SH-SY5Y (cell line): Measurements from ENCODE around the gene UNKL.

Experiments used
- GATA2 ChIP-seq: IDR thresholded peaks from 2 replicates; pipeline ENCODE4 v1.6.1; 2011; ENCODE audit warnings: mild to moderate bottlenecking, low read depth, low read length
- GATA3 ChIP-seq: IDR thresholded peaks from 2 replicates; pipeline ENCODE4 v1.6.1; 2011; ENCODE audit warnings: low read depth, mild to moderate bottlenecking, low read length, moderate library complexity

GRCh38 chr16:1338119-1338730 lies 76.3 kb downstream of the UNKL start:
- no peak for TF ChIP-seq GATA2
- TF ChIP-seq GATA3 = no peak
